ENCODE measurements around the gene PRKCH. TPM values are rescaled to one million over a fixed set of nuclear protein-coding genes. Genes with fewer than 3 reads are reported as not detected.

Gene PRKCH
- total RNA-seq, 1 donor from 2014 or later, result 209 TPM

DNA sequence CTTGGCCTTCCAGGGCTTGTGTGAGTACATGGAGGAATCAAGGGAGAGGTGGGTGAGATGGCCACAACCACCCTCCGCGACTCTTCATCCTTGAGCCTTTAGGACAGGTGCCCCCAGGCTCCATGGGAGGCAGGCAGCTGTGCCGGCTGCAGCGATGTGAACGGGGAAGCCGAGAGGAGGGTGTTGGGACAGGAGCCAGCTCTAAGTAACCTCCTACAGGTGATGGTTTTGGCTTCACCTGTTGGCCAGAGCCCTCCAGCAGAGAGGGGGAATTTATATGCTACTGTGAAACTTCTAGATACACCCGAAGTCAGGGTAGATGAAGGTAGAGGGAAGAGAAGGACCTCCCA is 241.8 kb downstream of the PRKCH start:
- DNase-seq (ENCODE audit: low read depth in 2 of 2), result no peak

- no peak for DNase-seq (ENCODE audit: low read depth in 2 of 2)
Measured at GRCh38 chr14:61563880-61564617, 242.7 kb downstream of the PRKCH start.

DNA sequence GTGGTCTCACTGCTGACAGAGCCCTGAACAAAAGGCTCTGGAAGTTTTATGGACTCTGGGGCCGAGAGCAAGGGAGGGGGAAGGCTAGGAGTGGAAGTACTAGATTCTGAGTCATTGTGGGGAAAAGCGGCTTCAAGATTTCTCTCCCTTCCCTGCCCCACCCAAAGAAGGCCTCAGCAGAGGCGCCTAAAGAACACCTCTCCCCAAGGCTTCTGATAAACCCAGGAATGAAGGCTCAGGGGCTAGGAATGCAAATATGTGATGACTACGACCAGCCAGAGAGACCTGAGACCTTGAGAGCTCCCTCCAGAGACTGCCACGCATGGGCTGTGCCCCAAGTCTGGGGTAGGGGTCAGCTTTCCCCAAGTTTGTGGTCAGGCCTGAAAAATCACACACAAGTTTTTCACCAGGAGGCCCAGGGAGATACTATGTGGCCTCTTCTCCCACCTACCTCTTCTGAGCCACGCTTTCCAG is 243.3 kb downstream of the PRKCH start:
- DNase-seq (ENCODE audit: low read depth in 2 of 2), result peak in 1 of 2 donors; percentile 56

GRCh38 chr14:61565181-61565580 is 243.8 kb downstream of the PRKCH start:
- DNase-seq (ENCODE audit: low read depth in 2 of 2), result no peak

DNA sequence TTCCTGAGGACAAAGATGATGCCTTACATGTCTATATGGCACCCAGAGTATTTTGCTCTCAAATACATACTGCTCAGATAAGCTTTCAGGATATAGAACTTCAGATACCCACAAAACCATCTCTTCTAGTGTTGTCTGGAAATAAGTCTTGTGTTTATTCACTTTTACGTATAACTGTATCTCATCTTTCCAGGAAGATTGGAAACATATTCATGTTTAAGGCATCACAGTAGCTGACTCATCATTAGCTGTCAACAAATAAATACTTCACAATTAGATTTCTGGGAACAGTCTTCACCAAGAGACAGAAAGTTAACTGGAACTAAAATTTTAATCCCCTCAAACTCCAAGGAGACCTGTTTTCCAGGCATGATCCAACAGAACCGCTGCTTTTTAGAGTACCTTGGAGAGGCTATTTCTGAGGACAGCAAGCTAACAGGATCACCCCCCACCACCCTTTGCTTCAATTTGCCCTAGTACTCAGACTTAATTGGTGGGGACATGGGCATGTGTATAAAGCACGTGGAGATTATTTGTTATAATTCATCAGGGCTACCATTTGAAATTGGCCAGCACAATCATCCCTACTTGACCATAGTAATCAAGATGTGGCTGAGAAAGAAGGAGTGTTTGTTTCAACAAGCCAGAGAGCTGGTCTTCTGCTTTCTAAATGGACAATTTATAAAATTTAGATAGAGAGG is 244.6 kb downstream of the PRKCH start:
- peak in 1 of 2 donors; percentile 43 for DNase-seq (ENCODE audit: low read depth in 2 of 2)

GRCh38 chr14:61566537-61567225 is 245.3 kb downstream of the PRKCH start:
- DNase-seq (ENCODE audit: low read depth in 2 of 2), result peak in 1 of 2 donors; percentile 58

GRCh38 chr14:61567838-61568571 is 246.6 kb downstream of the PRKCH start:
- peak in 1 of 2 donors; percentile 38 for DNase-seq (ENCODE audit: low read depth in 2 of 2)

- no peak for DNase-seq (ENCODE audit: low read depth in 2 of 2)
Measured at GRCh38 chr14:61568572-61569011, 247.2 kb downstream of the PRKCH start.

DNA sequence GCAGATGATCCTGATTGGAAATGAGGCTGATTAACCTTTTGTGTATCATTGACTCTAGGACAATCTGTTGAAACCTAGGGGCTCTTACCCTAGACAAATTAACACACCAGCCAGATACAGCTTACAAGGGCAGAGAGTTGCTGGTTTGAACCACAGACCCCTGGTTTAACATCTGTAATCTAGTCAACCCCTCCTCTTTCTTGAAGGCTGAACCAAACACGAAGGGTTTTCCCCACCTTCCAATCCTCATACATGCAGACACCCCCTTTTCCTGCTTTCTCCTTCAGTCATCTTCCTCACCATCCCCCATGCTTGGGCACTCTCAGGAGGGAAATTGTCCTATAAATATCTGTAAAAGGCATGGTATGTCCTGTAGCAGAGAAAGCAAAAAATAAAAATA is 247.9 kb downstream of the PRKCH start:
- no peak for DNase-seq (ENCODE audit: low read depth in 2 of 2)

DNA sequence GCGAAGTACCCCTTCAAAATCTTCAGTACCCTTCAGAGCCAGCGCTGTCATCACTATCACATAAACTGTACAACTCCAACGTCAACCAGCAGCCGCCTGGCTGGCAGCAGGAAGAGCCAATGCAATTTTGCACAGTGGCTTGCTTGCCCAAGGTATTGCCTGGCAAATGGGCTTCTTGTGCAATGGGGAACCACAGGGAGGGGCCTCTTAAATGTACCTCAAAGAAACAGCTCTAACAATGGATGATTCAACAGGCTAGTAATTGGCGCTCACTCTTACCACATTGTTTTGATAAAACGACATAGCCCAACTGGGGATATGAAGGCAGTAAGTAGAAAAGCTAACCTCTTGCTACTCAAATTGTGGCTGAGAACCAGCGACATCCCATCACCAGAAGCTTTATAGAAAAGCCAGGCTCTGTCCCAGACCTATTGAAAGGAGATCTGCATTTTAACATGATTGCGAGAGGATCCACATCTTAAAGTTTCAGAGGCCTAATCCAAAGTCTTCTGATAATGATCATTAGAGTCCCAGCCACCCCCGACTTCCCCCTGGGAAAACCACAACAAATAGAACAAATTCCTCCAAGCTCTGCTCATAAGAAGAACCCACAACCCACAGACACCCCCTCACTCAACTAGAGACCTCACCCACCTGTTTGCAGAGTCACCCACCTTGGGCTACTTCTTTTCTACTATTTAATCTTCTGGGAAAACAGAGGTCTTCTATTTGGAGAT is 248.6 kb downstream of the PRKCH start:
- DNase-seq (ENCODE audit: low read depth in 2 of 2), result peak in 1 of 2 donors; percentile 59

- DNase-seq (ENCODE audit: low read depth in 2 of 2), result no peak
Measured at GRCh38 chr14:61570549-61571290, 249.3 kb downstream of the PRKCH start.

DNA sequence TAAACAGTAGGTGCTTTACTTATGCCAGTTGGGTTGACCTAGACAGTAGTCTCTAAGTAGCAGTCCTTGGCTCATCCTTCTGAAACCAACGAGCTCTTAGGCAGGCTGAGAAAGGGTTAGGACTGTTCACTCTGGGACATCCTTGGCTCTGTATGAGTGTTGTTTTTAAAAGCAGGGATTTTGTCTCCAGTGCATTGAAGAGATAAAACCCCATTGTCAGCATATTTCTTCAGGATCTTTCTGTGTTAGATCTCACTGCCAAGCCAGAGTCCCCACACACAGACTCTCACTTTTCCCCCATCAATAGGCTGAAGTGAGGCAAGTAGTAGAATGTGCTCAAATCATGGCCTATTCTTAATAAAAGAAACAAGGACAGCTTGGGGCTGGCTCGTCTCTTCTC is 250.5 kb downstream of the PRKCH start:
- no peak for DNase-seq (ENCODE audit: low read depth in 2 of 2)

DNA sequence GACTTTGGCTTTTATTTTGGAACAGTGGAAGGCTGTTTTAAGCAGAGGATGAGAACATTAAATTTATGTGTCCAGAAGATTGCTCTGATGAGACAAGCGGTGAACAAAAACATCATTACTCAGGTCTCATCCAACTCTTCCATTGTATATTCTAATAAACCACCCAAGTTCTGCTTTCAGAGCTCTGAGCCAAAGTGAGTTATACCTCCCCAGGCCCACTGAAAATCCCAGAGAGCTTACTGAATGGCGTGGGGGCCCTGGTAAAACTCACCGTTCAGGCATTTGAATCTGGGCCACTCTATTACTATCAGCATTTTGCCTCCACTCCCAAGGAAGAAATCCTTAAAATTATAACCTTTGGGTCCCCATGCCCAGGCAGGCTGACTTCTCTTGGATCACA is 251.9 kb downstream of the PRKCH start:
- no peak for DNase-seq (ENCODE audit: low read depth in 2 of 2)

GRCh38 chr14:61573748-61574513 is 252.6 kb downstream of the PRKCH start:
- no peak for DNase-seq (ENCODE audit: low read depth in 2 of 2)

GRCh38 chr14:61574514-61574807 is 253.1 kb downstream of the PRKCH start:
- DNase-seq (ENCODE audit: low read depth in 2 of 2), result no peak

- DNase-seq (ENCODE audit: low read depth in 2 of 2), result no peak
Measured at GRCh38 chr14:61575126-61575525, 253.7 kb downstream of the PRKCH start.

GRCh38 chr14:61575551-61576150 is 254.3 kb downstream of the PRKCH start:
- DNase-seq (ENCODE audit: low read depth in 2 of 2), result no peak

DNA sequence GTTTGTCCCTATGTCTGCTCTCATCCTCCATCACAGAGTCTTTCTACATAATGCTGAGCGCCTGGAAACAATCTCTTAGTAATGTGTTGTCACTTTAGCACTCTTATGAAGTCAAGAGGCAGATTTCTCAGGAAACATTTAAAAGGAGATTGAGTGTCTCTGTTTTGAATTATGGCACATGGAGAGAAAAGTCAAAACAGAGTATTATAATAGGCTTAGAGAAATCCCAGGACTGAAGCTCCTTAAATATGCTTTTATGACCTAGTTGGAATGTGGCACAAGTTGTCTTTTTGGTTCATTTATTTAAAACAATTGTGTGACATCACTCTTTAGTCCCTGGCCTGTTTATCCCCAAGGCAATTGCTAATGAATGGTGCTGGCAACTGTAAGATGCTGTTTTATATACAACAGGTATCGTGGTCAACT is 256.1 kb downstream of the PRKCH start:
- no peak for DNase-seq (ENCODE audit: low read depth in 2 of 2)

GRCh38 chr14:61578745-61579144 is 257.4 kb downstream of the PRKCH start:
- DNase-seq (ENCODE audit: low read depth in 2 of 2), result no peak

All from dermis microvascular lymphatic vessel endothelial cell (primary cell).